Endothelial cell of umbilical vein (primary cell): Measurements from ENCODE around the gene MDGA2.

Source experiments
- CTCF ChIP-seq, 2 donors: IDR thresholded peaks; 1 replicate in 1 of 2; 2 replicates in 1 of 2; pipeline ENCODE4 v1.5.1; 2011; ENCODE audit warnings: low read length in 2 of 2, mild to moderate bottlenecking in 2 of 2, moderate library complexity in 2 of 2, control low read depth in 1 of 2, inconsistent platforms in 1 of 2, low read depth in 1 of 2; ENCODE audit not compliant: insufficient read depth in 1 of 2; ENCODE audit errors: extremely low read depth in 1 of 2
- EZH2 ChIP-seq: IDR thresholded peaks from 2 replicates; pipeline ENCODE4 v1.6.1; 2012; ENCODE audit warnings: borderline replicate concordance, low read depth, mild to moderate bottlenecking, moderate library complexity, low read length, inconsistent platforms; ENCODE audit not compliant: severe bottlenecking
- FOS ChIP-seq: IDR thresholded peaks from 2 replicates; pipeline ENCODE4 v1.6.1; 2011; ENCODE audit warnings: mild to moderate bottlenecking, low read length, moderate library complexity, borderline replicate concordance; ENCODE audit not compliant: insufficient read depth
- MAX ChIP-seq: IDR thresholded peaks from 2 replicates; pipeline ENCODE4 v1.6.1; 2011; ENCODE audit not compliant: insufficient read depth, insufficient read length
- MYC ChIP-seq: IDR thresholded peaks from one replicate; pipeline ENCODE4 v1.6.1; 2011; ENCODE audit warnings: mild to moderate bottlenecking, low read depth, low read length
- POLR2AphosphoS5 ChIP-seq: IDR thresholded peaks from 2 replicates; pipeline ENCODE4 v1.6.1; 2012; ENCODE audit warnings: low read depth, mild to moderate bottlenecking, control low read depth, low read length, moderate library complexity; ENCODE audit not compliant: insufficient read depth

- TF ChIP-seq CTCF (IDR thresholded peaks at IDR 0.05; ENCODE audit: extremely low read depth in 1 of 2, insufficient read depth in 1 of 2, low read depth in 1 of 2, low read length in 2 of 2) (no peak), EZH2 (no peak), MYC (no peak), FOS (no peak), POLR2AphosphoS5 (no peak), MAX (no peak)
Observed at GRCh38 chr14:47273939-47274338, 401.5 kb downstream of the MDGA2 start.
